Thyroid gland (tissue), 4 donors: ENCODE results near the gene SOX10.
"Not testable (repeated sequence)": the region's sequence is repeated elsewhere in the genome, so short reads cannot be mapped to it uniquely, and the experiment has no call there.

Experiments used
- CTCF ChIP-seq, 6 experiments: fragments of 200-600 bp in 3 of 6; fragments of 450-650 bp in 3 of 6; sonication (generic) in 3 of 6; IDR thresholded peaks; one replicate each; pipeline ENCODE4 v1.5.1; 2016 to 2019; ENCODE audit warnings: antibody characterized with exemption in 6 of 6, mild to moderate bottlenecking in 2 of 6, inconsistent platforms in 1 of 6, moderate library complexity in 1 of 6
- POLR2A ChIP-seq, 2 donors: fragments of 450-650 bp; IDR thresholded peaks; one replicate each; pipeline ENCODE4 v1.6.1; 2017; ENCODE audit warnings: antibody characterized with exemption in 2 of 2, mild to moderate bottlenecking in 2 of 2, moderate library complexity in 1 of 2

GRCh38 chr22:37976022-37976421, 8.3 kb downstream of the SOX10 start:
- TF ChIP-seq CTCF, POLR2A (IDR thresholded peaks at IDR 0.05): not testable (repeated sequence)
